ENCODE results near the gene NDUFB4.
"Not testable (repeated sequence)": the region's sequence is repeated elsewhere in the genome, so short reads cannot be mapped to it uniquely, and the experiment has no call there.

NDUFB4 gene

GRCh38 chr3:120569222-120570057 lies 26.7 kb upstream of the NDUFB4 start:
- no peak for DNase-seq (ENCODE audit: low read depth in 2 of 2)

- DNase-seq (ENCODE audit: low read depth in 2 of 2), result no peak
Measured at GRCh38 chr3:120572027-120572426, 24.1 kb upstream of the NDUFB4 start.

- no peak for DNase-seq (ENCODE audit: low read depth in 2 of 2)
Measured at GRCh38 chr3:120587332-120587975, 8.7 kb upstream of the NDUFB4 start.

GRCh38 chr3:120595788-120596115 lies 384 bp upstream of the NDUFB4 start:
- DNase-seq (ENCODE audit: low read depth in 2 of 2), result no peak

- DNase-seq (ENCODE audit: low read depth in 2 of 2), result no peak
Measured at GRCh38 chr3:120596853-120597223, 702 bp downstream of the NDUFB4 start.

- DNase-seq (ENCODE audit: low read depth in 2 of 2), result no peak
Measured at GRCh38 chr3:120597445-120598049, 1.4 kb downstream of the NDUFB4 start.

- DNase-seq (ENCODE audit: low read depth in 2 of 2), result no peak
Measured at GRCh38 chr3:120599211-120599610, 3.1 kb downstream of the NDUFB4 start.

- DNase-seq (ENCODE audit: low read depth in 2 of 2), result no peak
Measured at GRCh38 chr3:120601554-120601953, 5.4 kb downstream of the NDUFB4 start.

- DNase-seq (ENCODE audit: low read depth in 2 of 2), result no peak
Measured at GRCh38 chr3:120602682-120603081, 6.5 kb downstream of the NDUFB4 start.

- no peak for DNase-seq (ENCODE audit: low read depth in 2 of 2)
Measured at GRCh38 chr3:120604382-120604781, 8.2 kb downstream of the NDUFB4 start.

GRCh38 chr3:120604784-120605183 lies 8.6 kb downstream of the NDUFB4 start:
- no peak for DNase-seq (ENCODE audit: low read depth in 2 of 2)

- no peak for DNase-seq (ENCODE audit: low read depth in 2 of 2)
Measured at GRCh38 chr3:120608506-120608905, 12.4 kb downstream of the NDUFB4 start.

GRCh38 chr3:120614765-120615164 lies 18.6 kb downstream of the NDUFB4 start:
- DNase-seq (ENCODE audit: low read depth in 2 of 2), result no peak

- DNase-seq (ENCODE audit: low read depth in 2 of 2), result peak; percentile 46 to 54
Measured at GRCh38 chr3:120615847-120616609, 19.9 kb downstream of the NDUFB4 start.

- DNase-seq (ENCODE audit: low read depth in 2 of 2), result not testable (repeated sequence)
Measured at GRCh38 chr3:120616745-120617144, 20.6 kb downstream of the NDUFB4 start.

- DNase-seq (ENCODE audit: low read depth in 2 of 2), result no peak
Measured at GRCh38 chr3:120622457-120622856, 26.3 kb downstream of the NDUFB4 start.

- no peak for DNase-seq (ENCODE audit: low read depth in 2 of 2)
Measured at GRCh38 chr3:120622870-120623726, 27.0 kb downstream of the NDUFB4 start.

- no peak for DNase-seq (ENCODE audit: low read depth in 2 of 2)
Measured at GRCh38 chr3:120623727-120624093, 27.6 kb downstream of the NDUFB4 start.

GRCh38 chr3:120625159-120625586 lies 29.0 kb downstream of the NDUFB4 start:
- no peak for DNase-seq (ENCODE audit: low read depth in 2 of 2)

- DNase-seq (ENCODE audit: low read depth in 2 of 2), result no peak
Measured at GRCh38 chr3:120634539-120634938, 38.4 kb downstream of the NDUFB4 start.

GRCh38 chr3:120636795-120637401 lies 40.8 kb downstream of the NDUFB4 start:
- DNase-seq (ENCODE audit: low read depth in 2 of 2), result no peak
